ENCODE data around the gene HTATSF1. TPM values are rescaled to one million over a fixed set of nuclear protein-coding genes. Genes with fewer than 3 reads are reported as not detected.

HTATSF1 gene
- polyA plus RNA-seq, 1 donor (not counting 4 experiments of a cell fraction or from before 2014, with no cell fraction given) = 3.1 TPM

GRCh38 chrX:136477026-136477425 is 20.4 kb upstream of the HTATSF1 start:
- no peak overlapping the region for H3K4me2 ChIP-seq (ENCODE audit: control insufficient read depth, extremely low read depth, insufficient read depth, low read depth, low read length)
- no peak for FAIRE-seq
- DNase-seq (ENCODE audit: low read depth, low spot score) = no peak

GRCh38 chrX:136480383-136480782 is 17.0 kb upstream of the HTATSF1 start:
- TF ChIP-seq EZH2 (IDR thresholded peaks at IDR 0.05; ENCODE audit: low read length) (no peak), CTCF (optimal IDR thresholded peaks at IDR 0.05 in 1 of 3, IDR thresholded peaks at IDR 0.05 in 1 of 3, conservative IDR thresholded peaks at IDR 0.05 in 1 of 3; ENCODE audit: extremely low read depth in 1 of 3, insufficient read depth in 2 of 3, low read length in 3 of 3) (no peak)
- no peaks in the 10 kb centered on the region for H3K9me3 ChIP-seq (ENCODE audit: control insufficient read depth, low read depth, low read length)

More at GRCh38 chrX:136477026-136477425, 20.4 kb upstream of the HTATSF1 start:
- Histone ChIP-seq H3K4me1 (ENCODE audit: control insufficient read depth, extremely low read depth, insufficient read depth, low read length) (no peaks in the 10 kb centered on the region), H3K27ac (ENCODE audit: control insufficient read depth, insufficient read depth, low read length) (no peak overlapping the region), H3K9me1 (ENCODE audit: control insufficient read depth, extremely low read depth, insufficient read depth, low read length) (no peaks in the 10 kb centered on the region), H3K79me2 (ENCODE audit: control insufficient read depth, insufficient read depth, low read length) (no peaks in the 10 kb centered on the region), H2AFZ (ENCODE audit: control insufficient read depth, low read length) (no peak overlapping the region), H3K4me3 (ENCODE audit: control insufficient read depth in 2 of 3, extremely low read depth in 1 of 3, insufficient read depth in 2 of 3, low read depth in 1 of 3, low read length in 3 of 3) (no peak overlapping the region), H3K27me3 (ENCODE audit: control insufficient read depth, extremely low read depth, insufficient read depth, low read length) (no peaks in the 10 kb centered on the region), H3K9ac (ENCODE audit: control insufficient read depth, extremely low read depth, insufficient read depth, low read length) (no peak overlapping the region), H3K36me3 (ENCODE audit: control insufficient read depth in 2 of 2, extremely low read depth in 1 of 2, insufficient read depth in 2 of 2, low read length in 2 of 2) (no peaks in the 10 kb centered on the region), H3K9me3 (ENCODE audit: control insufficient read depth, low read depth, low read length) (no peaks in the 10 kb centered on the region), H4K20me1 (ENCODE audit: control insufficient read depth, extremely low read depth, insufficient read depth, low read length) (no peaks in the 10 kb centered on the region)
- dilution Hi-C loops (cut with MboI; ENCODE audit: extremely low pct_ligation_motif_present, low sequenced_read_pairs) = no loop called here
- peak in 1 of 3 experiments; percentile 24 for TF ChIP-seq CTCF (optimal IDR thresholded peaks at IDR 0.05 in 1 of 3, IDR thresholded peaks at IDR 0.05 in 1 of 3, conservative IDR thresholded peaks at IDR 0.05 in 1 of 3; ENCODE audit: extremely low read depth in 1 of 3, insufficient read depth in 2 of 3, low read length in 3 of 3)
- TF ChIP-seq EZH2 (IDR thresholded peaks at IDR 0.05; ENCODE audit: low read length) = no peak

More at GRCh38 chrX:136480383-136480782, 17.0 kb upstream of the HTATSF1 start:
- Histone ChIP-seq H2AFZ (ENCODE audit: control insufficient read depth, low read length) (no peak overlapping the region), H3K9ac (ENCODE audit: control insufficient read depth, extremely low read depth, insufficient read depth, low read length) (no peak overlapping the region), H3K9me1 (ENCODE audit: control insufficient read depth, extremely low read depth, insufficient read depth, low read length) (no peaks in the 10 kb centered on the region), H3K4me3 (ENCODE audit: control insufficient read depth in 2 of 3, extremely low read depth in 1 of 3, insufficient read depth in 2 of 3, low read depth in 1 of 3, low read length in 3 of 3) (no peak overlapping the region), H3K4me1 (ENCODE audit: control insufficient read depth, extremely low read depth, insufficient read depth, low read length) (no peaks in the 10 kb centered on the region), H4K20me1 (ENCODE audit: control insufficient read depth, extremely low read depth, insufficient read depth, low read length) (no peaks in the 10 kb centered on the region), H3K27me3 (ENCODE audit: control insufficient read depth, extremely low read depth, insufficient read depth, low read length) (no peaks in the 10 kb centered on the region), H3K4me2 (ENCODE audit: control insufficient read depth, extremely low read depth, insufficient read depth, low read depth, low read length) (no peak overlapping the region), H3K79me2 (ENCODE audit: control insufficient read depth, insufficient read depth, low read length) (no peaks in the 10 kb centered on the region), H3K36me3 (ENCODE audit: control insufficient read depth in 2 of 2, extremely low read depth in 1 of 2, insufficient read depth in 2 of 2, low read length in 2 of 2) (no peaks in the 10 kb centered on the region), H3K27ac (ENCODE audit: control insufficient read depth, insufficient read depth, low read length) (no peak overlapping the region)
- no peak for FAIRE-seq
- dilution Hi-C loops (cut with MboI; ENCODE audit: extremely low pct_ligation_motif_present, low sequenced_read_pairs) = no loop called here
- DNase-seq (ENCODE audit: low read depth, low spot score) = no peak
